ENCODE measurements around the gene S100A9.

Gene S100A9

GRCh38 chr1:153322568-153322967, 35.1 kb upstream of the S100A9 start:
- CTCF ChIA-PET = no interaction called here
- TF ChIP-seq, protein P1, sequence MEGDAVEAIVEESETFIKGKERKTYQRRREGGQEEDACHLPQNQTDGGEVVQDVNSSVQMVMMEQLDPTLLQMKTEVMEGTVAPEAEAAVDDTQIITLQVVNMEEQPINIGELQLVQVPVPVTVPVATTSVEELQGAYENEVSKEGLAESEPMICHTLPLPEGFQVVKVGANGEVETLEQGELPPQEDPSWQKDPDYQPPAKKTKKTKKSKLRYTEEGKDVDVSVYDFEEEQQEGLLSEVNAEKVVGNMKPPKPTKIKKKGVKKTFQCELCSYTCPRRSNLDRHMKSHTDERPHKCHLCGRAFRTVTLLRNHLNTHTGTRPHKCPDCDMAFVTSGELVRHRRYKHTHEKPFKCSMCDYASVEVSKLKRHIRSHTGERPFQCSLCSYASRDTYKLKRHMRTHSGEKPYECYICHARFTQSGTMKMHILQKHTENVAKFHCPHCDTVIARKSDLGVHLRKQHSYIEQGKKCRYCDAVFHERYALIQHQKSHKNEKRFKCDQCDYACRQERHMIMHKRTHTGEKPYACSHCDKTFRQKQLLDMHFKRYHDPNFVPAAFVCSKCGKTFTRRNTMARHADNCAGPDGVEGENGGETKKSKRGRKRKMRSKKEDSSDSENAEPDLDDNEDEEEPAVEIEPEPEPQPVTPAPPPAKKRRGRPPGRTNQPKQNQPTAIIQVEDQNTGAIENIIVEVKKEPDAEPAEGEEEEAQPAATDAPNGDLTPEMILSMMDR (IDR thresholded peaks at IDR 0.05; ENCODE audit: control extremely low read depth, extremely low read depth, low read depth, missing control alignments) = no peak
- no peak for DNase-seq (ENCODE audit: extremely low spot score)
- POLR2A ChIA-PET = no interaction called here

- TF ChIP-seq, protein P1 (IDR thresholded peaks at IDR 0.05; ENCODE audit: control extremely low read depth, extremely low read depth, low read depth, missing control alignments) = no peak
- CTCF ChIA-PET = interaction anchor here (0.8 to 1.0 kb wide), 2 partner anchors 13 to 30 kb away, joined by 3 read pairs; no protein-coding TSS in a partner anchor
- no peak for DNase-seq (ENCODE audit: extremely low spot score)
- POLR2A ChIA-PET = no interaction called here
Observed at GRCh38 chr1:153324912-153325311, 32.7 kb upstream of the S100A9 start.

- POLR2A ChIA-PET = no interaction called here
- DNase-seq (ENCODE audit: extremely low spot score) = no peak
- CTCF ChIA-PET = interaction anchor here (1.6 to 5.8 kb wide), 2 partner anchors 15 to 20 kb away, joined by 5 to 37 read pairs; partner anchors contain the start of gene PGLYRP4
- TF ChIP-seq, protein P1 (IDR thresholded peaks at IDR 0.05; ENCODE audit: control extremely low read depth, extremely low read depth, low read depth, missing control alignments) = no peak
Observed at GRCh38 chr1:153333902-153334301, 23.8 kb upstream of the S100A9 start.

DNA sequence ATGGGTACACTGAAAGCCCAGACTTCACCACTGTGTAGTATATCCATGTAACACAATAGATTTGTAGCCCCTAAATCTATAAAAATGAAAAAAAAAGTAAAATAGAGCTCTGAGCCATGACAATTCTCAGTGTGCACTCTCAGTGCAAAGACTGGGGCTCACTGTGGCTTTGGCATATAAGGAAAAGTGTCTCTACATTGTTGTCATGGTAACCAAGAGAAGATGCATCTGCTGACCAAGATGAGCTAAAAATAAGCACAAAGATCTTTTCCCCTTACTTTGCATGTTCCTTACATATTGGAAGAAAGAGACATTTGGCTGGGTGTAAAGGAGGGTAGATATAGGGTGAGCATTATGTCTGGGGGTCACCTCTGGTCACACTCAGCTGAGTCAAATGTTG, 21.0 kb upstream of the S100A9 start:
- no peak for DNase-seq (ENCODE audit: extremely low spot score)
- CTCF ChIA-PET = interaction anchor here (0.8 to 5.8 kb wide), 6 partner anchors 8 to 174 kb away, joined by 3 to 37 read pairs (median 6); partner anchors contain the start of gene PGLYRP3
- POLR2A ChIA-PET = no interaction called here
- TF ChIP-seq, protein P1 (IDR thresholded peaks at IDR 0.05; ENCODE audit: control extremely low read depth, extremely low read depth, low read depth, missing control alignments) = no peak

DNA sequence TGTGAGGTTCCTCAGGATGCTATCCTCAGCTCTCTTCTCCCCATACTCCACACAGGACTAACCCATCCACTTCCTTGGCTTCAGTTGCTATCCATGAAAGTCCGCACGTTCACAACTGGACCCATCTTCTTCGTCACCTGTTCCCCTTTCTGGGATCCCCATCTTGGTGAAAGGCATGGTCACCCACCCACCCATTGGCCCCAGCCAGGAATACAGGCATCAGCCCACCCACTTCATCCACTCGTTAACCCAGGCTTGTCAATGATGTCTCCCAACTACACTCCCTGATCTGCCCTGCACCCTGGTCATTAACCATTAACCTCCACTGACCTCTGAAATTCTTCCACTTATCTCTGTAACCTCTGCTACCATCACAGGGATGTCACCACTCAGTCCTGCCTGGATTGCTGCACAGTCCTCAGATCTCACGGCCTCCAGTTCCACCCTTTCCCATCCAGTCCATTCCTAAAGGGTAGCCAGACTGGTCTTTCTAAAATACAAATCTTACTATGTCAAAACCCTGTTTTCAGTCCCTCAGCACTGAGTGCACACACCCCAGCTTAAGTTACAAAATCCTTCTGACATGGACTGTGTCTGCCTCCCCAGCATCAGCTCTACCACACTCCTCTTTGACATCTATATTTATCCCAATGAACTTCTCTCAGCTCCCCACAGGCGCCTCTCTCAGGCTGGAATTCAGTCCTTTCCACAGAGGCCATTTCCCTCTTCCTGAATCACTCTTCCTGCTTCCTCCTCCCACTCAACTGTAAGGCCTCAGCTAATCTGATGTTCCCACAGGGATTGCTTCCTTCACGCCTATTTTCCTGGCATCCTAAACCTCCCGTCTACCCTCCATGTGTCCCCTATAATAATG, 19.4 kb upstream of the S100A9 start:
- TF ChIP-seq, protein P1 (IDR thresholded peaks at IDR 0.05; ENCODE audit: control extremely low read depth, extremely low read depth, low read depth, missing control alignments) = no peak
- CTCF ChIA-PET = interaction anchor here (0.7 to 5.8 kb wide), 6 partner anchors 16 to 172 kb away, joined by 3 to 37 read pairs (median 6); partner anchors contain the start of gene PGLYRP3
- POLR2A ChIA-PET = no interaction called here
- DNase-seq (ENCODE audit: extremely low spot score) = no peak

DNA sequence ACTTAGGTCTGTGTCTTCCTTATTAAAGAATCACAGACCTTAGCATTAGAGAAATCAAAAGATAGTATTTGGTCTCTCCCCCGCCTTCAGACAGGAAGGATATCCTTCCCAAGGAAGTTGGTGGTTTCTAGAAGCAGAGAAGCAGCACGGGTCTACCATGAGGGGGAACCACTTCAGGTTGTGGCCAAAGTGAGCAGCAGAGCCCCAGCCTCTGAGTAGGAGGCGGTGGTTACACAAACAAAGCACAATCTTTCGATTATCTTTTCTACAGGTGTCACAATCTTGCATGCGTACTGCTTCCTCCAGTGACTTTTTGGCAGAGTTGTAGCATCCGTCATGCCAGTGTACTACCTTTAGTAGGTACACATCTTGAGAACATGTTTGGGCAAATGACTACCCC, 17.9 kb upstream of the S100A9 start:
- no peak for DNase-seq (ENCODE audit: extremely low spot score)
- TF ChIP-seq, protein P1 (IDR thresholded peaks at IDR 0.05; ENCODE audit: control extremely low read depth, extremely low read depth, low read depth, missing control alignments) = no peak
- ChIA-PET CTCF (no interaction called here), POLR2A (no interaction called here)

Data from GM10248 (cell line).